GM13977 (cell line): Measurements from ENCODE around the gene CPLX3.

ENCODE experiments used
- DNase-seq: peaks from one replicate; pipeline ENCODE4 v3.0.0; 2012; ENCODE audit warnings: low spot score
- CTCF ChIP-seq: IDR thresholded peaks from 2 replicates; pipeline ENCODE4 v1.5.1; 2012; ENCODE audit warnings: mild to moderate bottlenecking, control low read depth; ENCODE audit not compliant: insufficient read depth; ENCODE audit errors: extremely low read depth, missing control alignments
- in situ Hi-C: fragments of 300-500 bp; cut with MboI; formaldehyde crosslinking; loops from one replicate; pipeline ENCODE4 v1.12.0; 2022; ENCODE audit warnings: low sequenced_read_pairs, low pct_unique_long_range_greater_than_20kb, mixed read lengths, inconsistent platforms; ENCODE audit not compliant: unreplicated experiment

The CPLX3 gene

GRCh38 chr15:74873036-74873755, 46.8 kb downstream of the CPLX3 start, which contains the start of gene SCAMP2:
Gene SCAMP2 (minus strand): TSS chr15:74873365. CDS start chr15:74873255, 110 bp downstream.
- peak; percentile 96 for DNase-seq
- no peak for TF ChIP-seq CTCF
- in situ Hi-C loops = no loop called here

GRCh38 chr15:74873756-74874424, 47.5 kb downstream of the CPLX3 start:
- no peak for TF ChIP-seq CTCF
- in situ Hi-C loops = no loop called here
- no peak for DNase-seq

- no peak for TF ChIP-seq CTCF
- in situ Hi-C loops = no loop called here
- no peak for DNase-seq
Measured at GRCh38 chr15:74878273-74878672, 51.8 kb downstream of the CPLX3 start.
